ENCODE data around the gene NHSL2.
"Not testable (repeated sequence)": the region's sequence is repeated elsewhere in the genome, so short reads cannot be mapped to it uniquely, and the experiment has no call there.

DNA sequence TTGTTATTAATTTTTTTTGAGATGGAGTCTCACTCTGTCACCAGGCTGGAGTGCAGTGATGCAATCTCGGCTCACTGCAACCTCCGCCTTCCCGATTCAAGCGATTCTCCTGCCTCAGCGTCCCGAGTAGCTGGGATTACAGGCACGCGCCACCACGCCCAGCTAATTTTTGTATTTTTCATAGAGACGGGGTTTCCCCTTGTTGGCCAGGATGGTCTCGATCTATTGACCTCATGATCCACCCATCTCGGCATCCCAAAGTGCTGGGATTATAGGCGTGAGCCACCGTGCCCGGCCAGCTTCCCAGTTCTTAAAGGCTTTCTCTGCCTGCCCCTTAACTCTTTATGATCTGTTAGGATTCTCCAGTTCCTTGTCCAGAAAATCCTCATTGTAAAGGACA lies 147.7 kb downstream of the NHSL2 start:
- not testable (repeated sequence) for TF ChIP-seq CTCF (conservative IDR thresholded peaks at IDR 0.05; ENCODE audit: low read depth, low read length); EZH2 (IDR thresholded peaks at IDR 0.05; ENCODE audit: borderline replicate concordance, low read depth, low read length, poor library complexity, severe bottlenecking)

Data from A673 (cell line).